ENCODE results near the gene SIM1. TPM values are rescaled to one million over a fixed set of nuclear protein-coding genes. Genes with fewer than 3 reads are reported as not detected.

Gene SIM1
- total RNA-seq, 1 donor from 2014 or later: not detected

- H3K36me3 Mint-ChIP-seq (ENCODE audit: low read depth, unreplicated experiment): no peaks in the 10 kb centered on the region
- H3K36me3 ChIP-seq (ENCODE audit: insufficient read depth, low read length): no peaks in the 10 kb centered on the region
- no peak overlapping the region for H3K9ac ChIP-seq (ENCODE audit: low read length)
- H3K27me3 ChIP-seq (ENCODE audit: insufficient read depth, low read length): peaks cover 100% of the 10 kb centered on the region
- no peaks in the 10 kb centered on the region for H3K79me2 ChIP-seq (ENCODE audit: insufficient read depth, low read length)
- H3K4me1 Mint-ChIP-seq (ENCODE audit: low read depth, unreplicated experiment): no peaks in the 10 kb centered on the region
- DNase-seq (ENCODE audit: low read depth) (no peak), FAIRE-seq (no peak)
- H3K27ac ChIP-seq (ENCODE audit: low read depth, low read length): no peak overlapping the region
- H3K27ac Mint-ChIP-seq (ENCODE audit: unreplicated experiment): no peak overlapping the region
- TF ChIP-seq CTCF (IDR thresholded peaks at IDR 0.05; ENCODE audit: insufficient read depth, low read depth, low read length): no peak
- H3K9me3 ChIP-seq (ENCODE audit: insufficient read depth, low read depth, low read length): no peaks in the 10 kb centered on the region
- peaks cover 3% of the 10 kb centered on the region for H3K4me1 ChIP-seq (ENCODE audit: insufficient read depth, low read length)
- peaks cover 56% of the 10 kb centered on the region for H3K27me3 Mint-ChIP-seq (ENCODE audit: low read depth, unreplicated experiment)
- no peak overlapping the region for H3K4me2 ChIP-seq (ENCODE audit: low read length)
- peaks cover 3% of the 10 kb centered on the region for H4K20me1 ChIP-seq (ENCODE audit: insufficient read depth, low read length)
- H3K9me3 Mint-ChIP-seq (ENCODE audit: unreplicated experiment): peaks cover 10% of the 10 kb centered on the region
- no peak overlapping the region for H3K4me3 Mint-ChIP-seq (ENCODE audit: unreplicated experiment)
- H2AFZ ChIP-seq (ENCODE audit: low read depth, low read length): no peak overlapping the region
- no peak overlapping the region for H3K4me3 ChIP-seq (ENCODE audit: insufficient read depth, low read depth, low read length)
These were observed 5.7 kb downstream of the SIM1 start for GRCh38 chr6:100458841-100459591.

GRCh38 chr6:100457311-100457990, 7.3 kb downstream of the SIM1 start:
- TF ChIP-seq CTCF (IDR thresholded peaks at IDR 0.05; ENCODE audit: insufficient read depth, low read depth, low read length) (no peak), EZH2 (IDR thresholded peaks at IDR 0.05; ENCODE audit: insufficient read depth, low read length) (no peak)
- FAIRE-seq (no peak), DNase-seq (ENCODE audit: low read depth) (no peak)
- Histone ChIP-seq H3K27me3 (ENCODE audit: insufficient read depth, low read length) (peaks cover 100% of the 10 kb centered on the region), H3K4me1 (ENCODE audit: insufficient read depth, low read length) (peaks cover 3% of the 10 kb centered on the region), H3K36me3 (ENCODE audit: insufficient read depth, low read length) (no peaks in the 10 kb centered on the region), H4K20me1 (ENCODE audit: insufficient read depth, low read length) (peaks cover 3% of the 10 kb centered on the region), H3K4me2 (ENCODE audit: low read length) (no peak overlapping the region), H3K9ac (ENCODE audit: low read length) (no peak overlapping the region), H3K27ac (ENCODE audit: low read depth, low read length) (no peak overlapping the region), H2AFZ (ENCODE audit: low read depth, low read length) (no peak overlapping the region), H3K9me3 (ENCODE audit: insufficient read depth, low read depth, low read length) (no peaks in the 10 kb centered on the region), H3K79me2 (ENCODE audit: insufficient read depth, low read length) (no peaks in the 10 kb centered on the region), H3K4me3 (ENCODE audit: insufficient read depth, low read depth, low read length) (no peak overlapping the region)
- Mint-ChIP-seq H3K36me3 (ENCODE audit: low read depth, unreplicated experiment) (no peaks in the 10 kb centered on the region), H3K27me3 (ENCODE audit: low read depth, unreplicated experiment) (peaks cover 40% of the 10 kb centered on the region), H3K27ac (ENCODE audit: unreplicated experiment) (no peak overlapping the region), H3K4me1 (ENCODE audit: low read depth, unreplicated experiment) (no peaks in the 10 kb centered on the region), H3K9me3 (ENCODE audit: unreplicated experiment) (peaks cover 10% of the 10 kb centered on the region), H3K4me3 (ENCODE audit: unreplicated experiment) (no peak overlapping the region)

GRCh38 chr6:100456908-100457235, 7.8 kb downstream of the SIM1 start:
- H3K4me3 ChIP-seq (ENCODE audit: insufficient read depth, low read depth, low read length): no peak overlapping the region
- H3K27me3 Mint-ChIP-seq (ENCODE audit: low read depth, unreplicated experiment): peaks cover 34% of the 10 kb centered on the region

More at GRCh38 chr6:100456908-100457235, 7.8 kb downstream of the SIM1 start:
- Mint-ChIP-seq H3K9me3 (ENCODE audit: unreplicated experiment) (peaks cover 10% of the 10 kb centered on the region), H3K36me3 (ENCODE audit: low read depth, unreplicated experiment) (no peaks in the 10 kb centered on the region), H3K4me1 (ENCODE audit: low read depth, unreplicated experiment) (no peaks in the 10 kb centered on the region), H3K27ac (ENCODE audit: unreplicated experiment) (no peak overlapping the region), H3K4me3 (ENCODE audit: unreplicated experiment) (no peak overlapping the region)
- Histone ChIP-seq H3K36me3 (ENCODE audit: insufficient read depth, low read length) (no peaks in the 10 kb centered on the region), H3K4me1 (ENCODE audit: insufficient read depth, low read length) (peaks cover 3% of the 10 kb centered on the region), H2AFZ (ENCODE audit: low read depth, low read length) (no peak overlapping the region), H3K79me2 (ENCODE audit: insufficient read depth, low read length) (no peaks in the 10 kb centered on the region), H3K9ac (ENCODE audit: low read length) (no peak overlapping the region), H3K27me3 (ENCODE audit: insufficient read depth, low read length) (peaks cover 100% of the 10 kb centered on the region), H3K27ac (ENCODE audit: low read depth, low read length) (no peak overlapping the region), H3K9me3 (ENCODE audit: insufficient read depth, low read depth, low read length) (no peaks in the 10 kb centered on the region), H3K4me2 (ENCODE audit: low read length) (no peak overlapping the region), H4K20me1 (ENCODE audit: insufficient read depth, low read length) (peaks cover 3% of the 10 kb centered on the region)
- TF ChIP-seq EZH2 (IDR thresholded peaks at IDR 0.05; ENCODE audit: insufficient read depth, low read length) (no peak), CTCF (IDR thresholded peaks at IDR 0.05; ENCODE audit: insufficient read depth, low read depth, low read length) (no peak)
- no peak for DNase-seq (ENCODE audit: low read depth)
- FAIRE-seq: no peak

All from astrocyte (in vitro differentiated cells and primary cell).